ENCODE data around the gene RBM20.

The RBM20 gene

DNA sequence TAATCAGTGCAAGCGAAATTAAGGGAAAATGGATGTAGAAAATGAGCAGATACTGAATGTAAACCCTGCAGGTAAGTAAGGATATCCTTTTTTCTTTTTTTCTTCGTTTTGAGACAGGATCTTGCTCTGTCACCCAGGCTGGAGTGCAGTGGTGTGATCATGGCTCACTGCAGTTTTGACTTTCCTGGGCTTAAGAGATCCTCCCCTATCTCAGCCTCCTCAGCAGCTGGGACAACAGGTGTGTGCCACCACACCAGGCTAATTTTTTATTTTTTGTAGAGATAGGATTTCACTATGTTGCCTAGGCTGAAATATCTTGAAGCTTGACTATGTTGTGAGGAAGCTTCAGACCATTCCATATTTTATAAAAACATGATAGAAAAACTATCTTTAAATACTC is 231.9 kb downstream of the RBM20 start:
- ATAC-seq, result no peak
- TF ChIP-seq ISL1 (CRISPR knock-in tag; IDR thresholded peaks at IDR 0.05) (no peak), ARNTL (CRISPR knock-in tag; IDR thresholded peaks at IDR 0.05; ENCODE audit: borderline replicate concordance, low read depth) (no peak), ZNF8 (CRISPR knock-in tag; IDR thresholded peaks at IDR 0.05) (no peak), ZFP30 (CRISPR knock-in tag; IDR thresholded peaks at IDR 0.05) (no peak), ZFP3 (CRISPR knock-in tag; IDR thresholded peaks at IDR 0.05) (no peak), CSDC2 (CRISPR knock-in tag; IDR thresholded peaks at IDR 0.05) (no peak), GLIS3 (CRISPR knock-in tag; IDR thresholded peaks at IDR 0.05) (no peak), PPARA (CRISPR knock-in tag; IDR thresholded peaks at IDR 0.05; ENCODE audit: borderline replicate concordance) (no peak), ZNF565 (CRISPR knock-in tag; conservative IDR thresholded peaks at IDR 0.05; ENCODE audit: low read depth) (no peak)
- TF ChIP-seq, protein P1, sequence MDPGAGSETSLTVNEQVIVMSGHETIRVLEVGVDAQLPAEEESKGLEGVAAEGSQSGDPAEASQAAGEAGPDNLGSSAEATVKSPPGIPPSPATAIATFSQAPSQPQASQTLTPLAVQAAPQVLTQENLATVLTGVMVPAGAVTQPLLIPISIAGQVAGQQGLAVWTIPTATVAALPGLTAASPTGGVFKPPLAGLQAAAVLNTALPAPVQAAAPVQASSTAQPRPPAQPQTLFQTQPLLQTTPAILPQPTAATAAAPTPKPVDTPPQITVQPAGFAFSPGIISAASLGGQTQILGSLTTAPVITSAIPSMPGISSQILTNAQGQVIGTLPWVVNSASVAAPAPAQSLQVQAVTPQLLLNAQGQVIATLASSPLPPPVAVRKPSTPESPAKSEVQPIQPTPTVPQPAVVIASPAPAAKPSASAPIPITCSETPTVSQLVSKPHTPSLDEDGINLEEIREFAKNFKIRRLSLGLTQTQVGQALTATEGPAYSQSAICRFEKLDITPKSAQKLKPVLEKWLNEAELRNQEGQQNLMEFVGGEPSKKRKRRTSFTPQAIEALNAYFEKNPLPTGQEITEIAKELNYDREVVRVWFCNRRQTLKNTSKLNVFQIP (CRISPR knock-in tag; IDR thresholded peaks at IDR 0.05; ENCODE audit: borderline replicate concordance, low read depth), result no peak
- TF ChIP-seq, protein P2, sequence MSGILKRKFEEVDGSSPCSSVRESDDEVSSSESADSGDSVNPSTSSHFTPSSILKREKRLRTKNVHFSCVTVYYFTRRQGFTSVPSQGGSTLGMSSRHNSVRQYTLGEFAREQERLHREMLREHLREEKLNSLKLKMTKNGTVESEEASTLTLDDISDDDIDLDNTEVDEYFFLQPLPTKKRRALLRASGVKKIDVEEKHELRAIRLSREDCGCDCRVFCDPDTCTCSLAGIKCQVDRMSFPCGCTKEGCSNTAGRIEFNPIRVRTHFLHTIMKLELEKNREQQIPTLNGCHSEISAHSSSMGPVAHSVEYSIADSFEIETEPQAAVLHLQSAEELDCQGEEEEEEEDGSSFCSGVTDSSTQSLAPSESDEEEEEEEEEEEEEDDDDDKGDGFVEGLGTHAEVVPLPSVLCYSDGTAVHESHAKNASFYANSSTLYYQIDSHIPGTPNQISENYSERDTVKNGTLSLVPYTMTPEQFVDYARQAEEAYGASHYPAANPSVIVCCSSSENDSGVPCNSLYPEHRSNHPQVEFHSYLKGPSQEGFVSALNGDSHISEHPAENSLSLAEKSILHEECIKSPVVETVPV (CRISPR knock-in tag; IDR thresholded peaks at IDR 0.05), result no peak
- TF ChIP-seq, protein P3, sequence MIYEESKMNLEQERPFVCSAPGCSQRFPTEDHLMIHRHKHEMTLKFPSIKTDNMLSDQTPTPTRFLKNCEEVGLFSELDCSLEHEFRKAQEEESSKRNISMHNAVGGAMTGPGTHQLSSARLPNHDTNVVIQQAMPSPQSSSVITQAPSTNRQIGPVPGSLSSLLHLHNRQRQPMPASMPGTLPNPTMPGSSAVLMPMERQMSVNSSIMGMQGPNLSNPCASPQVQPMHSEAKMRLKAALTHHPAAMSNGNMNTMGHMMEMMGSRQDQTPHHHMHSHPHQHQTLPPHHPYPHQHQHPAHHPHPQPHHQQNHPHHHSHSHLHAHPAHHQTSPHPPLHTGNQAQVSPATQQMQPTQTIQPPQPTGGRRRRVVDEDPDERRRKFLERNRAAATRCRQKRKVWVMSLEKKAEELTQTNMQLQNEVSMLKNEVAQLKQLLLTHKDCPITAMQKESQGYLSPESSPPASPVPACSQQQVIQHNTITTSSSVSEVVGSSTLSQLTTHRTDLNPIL (CRISPR knock-in tag; IDR thresholded peaks at IDR 0.05; ENCODE audit: low read depth), result no peak

DNA sequence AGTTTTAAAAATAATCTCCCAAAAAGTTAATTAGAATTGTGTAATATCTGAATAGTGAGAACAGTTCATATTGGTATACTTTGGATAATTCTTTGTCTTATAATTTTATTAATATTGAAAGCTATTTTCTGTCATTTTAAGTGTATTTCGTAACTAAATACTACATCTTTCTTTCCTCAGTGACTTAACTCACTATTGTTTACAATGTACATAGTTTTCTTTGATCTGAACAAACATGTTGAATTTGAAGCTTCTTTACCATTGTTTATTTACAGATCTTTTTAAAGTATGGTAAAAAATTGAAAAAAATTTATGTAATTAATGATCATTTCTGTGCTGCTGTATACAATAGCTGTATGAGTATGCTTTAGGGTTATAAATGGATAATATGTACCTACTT is 232.7 kb downstream of the RBM20 start:
- ATAC-seq, result no peak
- TF ChIP-seq, protein P4, sequence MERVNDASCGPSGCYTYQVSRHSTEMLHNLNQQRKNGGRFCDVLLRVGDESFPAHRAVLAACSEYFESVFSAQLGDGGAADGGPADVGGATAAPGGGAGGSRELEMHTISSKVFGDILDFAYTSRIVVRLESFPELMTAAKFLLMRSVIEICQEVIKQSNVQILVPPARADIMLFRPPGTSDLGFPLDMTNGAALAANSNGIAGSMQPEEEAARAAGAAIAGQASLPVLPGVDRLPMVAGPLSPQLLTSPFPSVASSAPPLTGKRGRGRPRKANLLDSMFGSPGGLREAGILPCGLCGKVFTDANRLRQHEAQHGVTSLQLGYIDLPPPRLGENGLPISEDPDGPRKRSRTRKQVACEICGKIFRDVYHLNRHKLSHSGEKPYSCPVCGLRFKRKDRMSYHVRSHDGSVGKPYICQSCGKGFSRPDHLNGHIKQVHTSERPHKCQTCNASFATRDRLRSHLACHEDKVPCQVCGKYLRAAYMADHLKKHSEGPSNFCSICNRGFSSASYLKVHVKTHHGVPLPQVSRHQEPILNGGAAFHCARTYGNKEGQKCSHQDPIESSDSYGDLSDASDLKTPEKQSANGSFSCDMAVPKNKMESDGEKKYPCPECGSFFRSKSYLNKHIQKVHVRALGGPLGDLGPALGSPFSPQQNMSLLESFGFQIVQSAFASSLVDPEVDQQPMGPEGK (CRISPR knock-in tag; IDR thresholded peaks at IDR 0.05; ENCODE audit: borderline replicate concordance), result no peak
- TF ChIP-seq, protein P2 (CRISPR knock-in tag; IDR thresholded peaks at IDR 0.05), result no peak
- TF ChIP-seq, protein P1 (CRISPR knock-in tag; IDR thresholded peaks at IDR 0.05; ENCODE audit: borderline replicate concordance, low read depth), result no peak
- TF ChIP-seq ZNF70 (CRISPR knock-in tag; IDR thresholded peaks at IDR 0.05) (no peak), TOX (CRISPR knock-in tag; IDR thresholded peaks at IDR 0.05; ENCODE audit: borderline replicate concordance) (no peak), ARNTL (CRISPR knock-in tag; IDR thresholded peaks at IDR 0.05; ENCODE audit: borderline replicate concordance, low read depth) (no peak), SNAI2 (CRISPR knock-in tag; IDR thresholded peaks at IDR 0.05) (no peak), ZNF8 (CRISPR knock-in tag; IDR thresholded peaks at IDR 0.05) (no peak), BACH2 (CRISPR knock-in tag; IDR thresholded peaks at IDR 0.05; ENCODE audit: borderline replicate concordance) (no peak), CSDC2 (CRISPR knock-in tag; IDR thresholded peaks at IDR 0.05) (no peak), ZFP3 (CRISPR knock-in tag; IDR thresholded peaks at IDR 0.05) (no peak), PPARA (CRISPR knock-in tag; IDR thresholded peaks at IDR 0.05; ENCODE audit: borderline replicate concordance) (no peak), TCF4 (CRISPR knock-in tag; IDR thresholded peaks at IDR 0.05; ENCODE audit: borderline replicate concordance) (no peak)
- TF ChIP-seq, protein P5, sequence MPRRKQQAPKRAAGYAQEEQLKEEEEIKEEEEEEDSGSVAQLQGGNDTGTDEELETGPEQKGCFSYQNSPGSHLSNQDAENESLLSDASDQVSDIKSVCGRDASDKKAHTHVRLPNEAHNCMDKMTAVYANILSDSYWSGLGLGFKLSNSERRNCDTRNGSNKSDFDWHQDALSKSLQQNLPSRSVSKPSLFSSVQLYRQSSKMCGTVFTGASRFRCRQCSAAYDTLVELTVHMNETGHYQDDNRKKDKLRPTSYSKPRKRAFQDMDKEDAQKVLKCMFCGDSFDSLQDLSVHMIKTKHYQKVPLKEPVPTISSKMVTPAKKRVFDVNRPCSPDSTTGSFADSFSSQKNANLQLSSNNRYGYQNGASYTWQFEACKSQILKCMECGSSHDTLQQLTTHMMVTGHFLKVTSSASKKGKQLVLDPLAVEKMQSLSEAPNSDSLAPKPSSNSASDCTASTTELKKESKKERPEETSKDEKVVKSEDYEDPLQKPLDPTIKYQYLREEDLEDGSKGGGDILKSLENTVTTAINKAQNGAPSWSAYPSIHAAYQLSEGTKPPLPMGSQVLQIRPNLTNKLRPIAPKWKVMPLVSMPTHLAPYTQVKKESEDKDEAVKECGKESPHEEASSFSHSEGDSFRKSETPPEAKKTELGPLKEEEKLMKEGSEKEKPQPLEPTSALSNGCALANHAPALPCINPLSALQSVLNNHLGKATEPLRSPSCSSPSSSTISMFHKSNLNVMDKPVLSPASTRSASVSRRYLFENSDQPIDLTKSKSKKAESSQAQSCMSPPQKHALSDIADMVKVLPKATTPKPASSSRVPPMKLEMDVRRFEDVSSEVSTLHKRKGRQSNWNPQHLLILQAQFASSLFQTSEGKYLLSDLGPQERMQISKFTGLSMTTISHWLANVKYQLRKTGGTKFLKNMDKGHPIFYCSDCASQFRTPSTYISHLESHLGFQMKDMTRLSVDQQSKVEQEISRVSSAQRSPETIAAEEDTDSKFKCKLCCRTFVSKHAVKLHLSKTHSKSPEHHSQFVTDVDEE (CRISPR knock-in tag; IDR thresholded peaks at IDR 0.05), result no peak

Data from SK-N-SH treated with all-trans-retinoic acid at 6 μM for 48 hours (cell line).